HK-2 (cell line): ENCODE measurements around the gene CELF2.

Experiments
- DNase-seq: peaks from one replicate; pipeline ENCODE4 v3.0.0-alpha.2; 2018; ENCODE audit not compliant: unreplicated experiment

CELF2 gene

GRCh38 chr10:11004144-11005077 lies 13.3 kb upstream of the CELF2 start:
- DNase-seq: no peak

GRCh38 chr10:11005725-11006427 lies 11.8 kb upstream of the CELF2 start:
- no peak for DNase-seq

- no peak for DNase-seq
These were observed 11.2 kb upstream of the CELF2 start for GRCh38 chr10:11006428-11006825.

- no peak for DNase-seq
These were observed 10.1 kb upstream of the CELF2 start for GRCh38 chr10:11007476-11008020.

GRCh38 chr10:11009471-11010308 lies 8.0 kb upstream of the CELF2 start:
- no peak for DNase-seq

- no peak for DNase-seq
These were observed 7.1 kb upstream of the CELF2 start for GRCh38 chr10:11010582-11010981.

GRCh38 chr10:11011436-11011835 lies 6.2 kb upstream of the CELF2 start:
- DNase-seq: no peak

GRCh38 chr10:11011984-11012383 lies 5.7 kb upstream of the CELF2 start:
- DNase-seq: no peak

- no peak for DNase-seq
These were observed 5.0 kb upstream of the CELF2 start for GRCh38 chr10:11012421-11013295.

GRCh38 chr10:11013836-11014235 lies 3.8 kb upstream of the CELF2 start:
- no peak for DNase-seq

GRCh38 chr10:11014671-11015445 lies 2.8 kb upstream of the CELF2 start:
- DNase-seq: no peak

- DNase-seq: no peak
These were observed 2.2 kb upstream of the CELF2 start for GRCh38 chr10:11015446-11015934.

GRCh38 chr10:11017000-11017569 lies 587 bp upstream of the CELF2 start:
- no peak for DNase-seq

- DNase-seq: no peak
These were observed 765 bp downstream of the CELF2 start for GRCh38 chr10:11018432-11018841.

GRCh38 chr10:11018855-11019631 lies 1.4 kb downstream of the CELF2 start:
- no peak for DNase-seq

- DNase-seq: no peak
These were observed 2.3 kb downstream of the CELF2 start for GRCh38 chr10:11019724-11020547.

- no peak for DNase-seq
These were observed 2.9 kb downstream of the CELF2 start for GRCh38 chr10:11020548-11020942.

GRCh38 chr10:11022213-11022612 lies 4.5 kb downstream of the CELF2 start:
- no peak for DNase-seq
